Endothelial cell (in vitro differentiated cells): ENCODE data around the gene VRK3. TPM values are rescaled to one million over a fixed set of nuclear protein-coding genes. Genes with fewer than 3 reads are reported as not detected.
A peak's percentile ranks its signal among the peaks of the same experiment; 100 is the strongest.

Experiments
- DNase-seq: peaks from one replicate; pipeline ENCODE4 v3.0.0; 2021; ENCODE audit warnings: low spot score
- H3K27ac Mint-ChIP-seq: one replicate; pipeline ENCODE4 v1.8.0; 2021; ENCODE audit warnings: mixed read lengths, inconsistent platforms; ENCODE audit not compliant: unreplicated experiment
- H3K27me3 Mint-ChIP-seq: one replicate; pipeline ENCODE4 v1.8.0; 2021; ENCODE audit warnings: mild to moderate bottlenecking, moderate library complexity, mixed read lengths, inconsistent platforms; ENCODE audit not compliant: unreplicated experiment
- H3K36me3 Mint-ChIP-seq: one replicate; pipeline ENCODE4 v1.8.0; 2021; ENCODE audit warnings: mild to moderate bottlenecking, low read depth, mixed read lengths, inconsistent platforms; ENCODE audit not compliant: unreplicated experiment
- H3K4me1 Mint-ChIP-seq: one replicate; pipeline ENCODE4 v1.8.0; 2021; ENCODE audit warnings: mild to moderate bottlenecking, mixed read lengths, inconsistent platforms; ENCODE audit not compliant: unreplicated experiment
- H3K4me3 Mint-ChIP-seq: one replicate; pipeline ENCODE4 v1.8.0; 2021; ENCODE audit warnings: mild to moderate bottlenecking, mixed read lengths, inconsistent platforms; ENCODE audit not compliant: unreplicated experiment
- H3K9me3 Mint-ChIP-seq: one replicate; pipeline ENCODE4 v1.8.0; 2021; ENCODE audit warnings: mixed read lengths, inconsistent platforms; ENCODE audit not compliant: unreplicated experiment
- CTCF ChIP-seq: fragments of 200-600 bp; sonication (generic); IDR thresholded peaks from one replicate; pipeline ENCODE4 v1.5.0; 2021; ENCODE audit warnings: antibody characterized with exemption; ENCODE audit not compliant: unreplicated experiment
- total RNA-seq: library from RNA; stranded (reverse); fragmentation: NEBNext Ultra II Directional; extraction: Animal tissue kit (Norgen Biotek cat#: 25700); gene quantifications from one replicate; pipeline ENCODE4 v1.2.1, GENCODE V29; 2021; ENCODE audit not compliant: unreplicated experiment

The VRK3 gene
- total RNA-seq, 1 donor from 2014 or later, result 51.2 TPM

- no peak overlapping the region for H3K27ac Mint-ChIP-seq
- no peak for DNase-seq
Measured at GRCh38 chr19:50022823-50023222, 2.3 kb downstream of the VRK3 start.

GRCh38 chr19:50020481-50020880 lies 4.7 kb downstream of the VRK3 start:
- Mint-ChIP-seq H3K36me3 (peaks cover 28% of the 10 kb centered on the region), H3K4me1 (peaks cover 6% of the 10 kb centered on the region), H3K4me3 (peak overlapping the region; percentile 43), H3K27me3 (peaks cover 6% of the 10 kb centered on the region), H3K9me3 (no peaks in the 10 kb centered on the region), H3K27ac (peak overlapping the region; percentile 16)
- no peak for TF ChIP-seq CTCF
- no peak for DNase-seq

More at GRCh38 chr19:50022823-50023222, 2.3 kb downstream of the VRK3 start:
- H3K27me3 Mint-ChIP-seq, result peaks cover 16% of the 10 kb centered on the region
- H3K9me3 Mint-ChIP-seq, result no peaks in the 10 kb centered on the region
- peaks cover 16% of the 10 kb centered on the region for H3K36me3 Mint-ChIP-seq
- H3K4me1 Mint-ChIP-seq, result peaks cover 20% of the 10 kb centered on the region
- H3K4me3 Mint-ChIP-seq, result peak overlapping the region; percentile 35
- TF ChIP-seq CTCF, result no peak

- H3K36me3 Mint-ChIP-seq, result peaks cover 41% of the 10 kb centered on the region
- no peaks in the 10 kb centered on the region for H3K27me3 Mint-ChIP-seq
- no peak for DNase-seq
- no peaks in the 10 kb centered on the region for H3K9me3 Mint-ChIP-seq
- no peak overlapping the region for H3K27ac Mint-ChIP-seq
- no peak for TF ChIP-seq CTCF
- H3K4me3 Mint-ChIP-seq, result no peak overlapping the region
- peaks cover 4% of the 10 kb centered on the region for H3K4me1 Mint-ChIP-seq
Measured at GRCh38 chr19:50016225-50016807, 8.9 kb downstream of the VRK3 start.

GRCh38 chr19:50008532-50008931 lies 16.6 kb downstream of the VRK3 start:
- DNase-seq, result peak; percentile 43
- Mint-ChIP-seq H3K9me3 (no peaks in the 10 kb centered on the region), H3K4me3 (no peak overlapping the region), H3K4me1 (no peaks in the 10 kb centered on the region), H3K27ac (no peak overlapping the region), H3K27me3 (no peaks in the 10 kb centered on the region), H3K36me3 (peaks cover 39% of the 10 kb centered on the region)
- no peak for TF ChIP-seq CTCF

- Mint-ChIP-seq H3K27ac (no peak overlapping the region), H3K4me1 (no peaks in the 10 kb centered on the region), H3K36me3 (peaks cover 37% of the 10 kb centered on the region), H3K9me3 (no peaks in the 10 kb centered on the region), H3K4me3 (peak overlapping the region; percentile 56), H3K27me3 (no peaks in the 10 kb centered on the region)
- TF ChIP-seq CTCF, result no peak
- no peak for DNase-seq
Measured at GRCh38 chr19:50007947-50008346, 17.2 kb downstream of the VRK3 start.
